Left ventricle myocardium superior (tissue), 1 donor: Measurements from ENCODE around the gene RBBP5. TPM values are rescaled to one million over a fixed set of nuclear protein-coding genes. Genes with fewer than 3 reads are reported as not detected.

Experiments used
- ATAC-seq: fragments of 200-7000 bp; cut with Tn5 transposase; one replicate; pipeline ENCODE4 v1.9.1; 2020; ENCODE audit warnings: mild to moderate bottlenecking, moderate library complexity
- DNase-seq: peaks from one replicate; pipeline ENCODE4 v3.0.0-alpha.2; 2020
- intact Hi-C: fragments of 100-400 bp; cut with micrococcal nuclease; formaldehyde crosslinking; loops from one replicate; pipeline ENCODE4 v1.11.0; 2022
- total RNA-seq: library from RNA; stranded (reverse); fragmentation: NEBNext Ultra II Directional; extraction: Animal tissue kit (Norgen Biotek cat#: 25700); gene quantifications from one replicate; pipeline ENCODE4 v1.2.1, GENCODE V29; 2021
- donor health status: DM: no; HTN: yes; CAD: no; lungs with severe emphysema.

Gene RBBP5
- total RNA-seq, 1 donor from 2014 or later: 10.9 TPM

DNA sequence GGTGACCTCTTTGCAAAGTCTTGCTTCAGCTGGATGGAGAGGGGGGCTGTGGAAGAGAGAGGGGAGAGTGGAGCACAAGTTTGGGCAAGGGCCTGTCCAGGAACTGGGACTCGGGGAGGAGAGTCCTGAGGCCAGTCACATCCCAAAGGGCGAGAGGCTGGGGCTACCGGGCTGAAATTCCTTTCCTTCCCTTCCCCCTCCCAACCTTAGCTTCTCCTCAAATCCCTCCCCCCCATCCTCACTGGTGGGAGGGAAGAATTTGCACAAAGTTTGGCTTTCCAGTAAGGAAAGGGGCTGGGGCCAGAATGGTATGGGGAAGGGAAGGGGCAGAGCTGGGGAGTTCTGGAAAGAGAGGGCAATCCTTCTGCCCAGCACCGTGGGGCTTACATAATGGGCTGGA, 77.9 kb downstream of the RBBP5 start:
- intact Hi-C loops: no loop called here
- ATAC-seq (no peak), DNase-seq (no peak)

DNA sequence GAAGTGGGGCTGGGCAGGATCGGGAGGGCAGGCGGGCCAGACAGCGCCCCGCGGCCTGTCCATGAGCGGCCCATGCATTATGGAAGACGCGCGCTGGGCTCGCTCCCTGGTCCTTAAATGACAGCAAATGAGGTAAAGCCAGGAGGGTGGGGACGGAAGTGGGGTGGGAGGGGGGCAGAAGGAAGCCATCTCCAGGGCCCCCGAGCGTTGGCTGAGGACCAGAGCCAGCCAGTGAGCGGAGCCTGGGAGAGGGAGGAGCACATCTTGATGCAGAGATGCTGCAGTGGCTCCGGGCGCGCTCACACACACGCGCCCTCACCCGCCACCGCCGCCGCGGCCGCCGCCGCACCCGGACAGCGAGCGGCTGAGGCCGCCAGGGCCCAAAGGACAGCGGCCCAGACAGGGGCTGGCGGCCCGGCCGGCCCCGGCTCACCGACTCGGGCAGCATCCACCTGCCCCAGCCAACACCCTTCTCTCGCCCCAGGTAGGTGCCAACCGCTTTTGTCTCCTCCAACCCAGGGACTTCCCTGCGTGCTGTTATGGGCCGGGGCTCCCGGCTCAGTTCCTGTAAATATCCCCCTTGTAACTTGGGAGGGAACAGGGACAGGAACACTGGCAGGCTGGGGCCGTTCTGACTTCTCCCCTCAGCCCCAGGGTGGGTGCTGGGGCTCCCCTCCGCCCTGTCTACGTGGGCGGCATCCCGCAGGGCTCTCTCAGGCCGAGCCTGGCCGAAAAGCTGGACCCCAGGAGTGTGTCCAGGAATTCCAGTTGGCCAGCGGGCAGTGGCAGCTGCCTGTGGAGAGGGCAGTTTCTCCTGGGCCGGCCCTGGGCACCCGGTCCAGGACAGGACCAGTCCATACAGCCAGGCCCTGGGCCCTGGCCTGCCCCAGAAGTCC, 78.6 kb downstream of the RBBP5 start, which contains the start of gene CNTN2:
Gene CNTN2 (plus strand): TSS at position 302 of the 896 bp plus-strand sequence. CDS start 9,974 bp downstream, outside the sequence.
- ATAC-seq (peak; percentile 19), DNase-seq (no peak)
- intact Hi-C loops: no loop called here

DNA sequence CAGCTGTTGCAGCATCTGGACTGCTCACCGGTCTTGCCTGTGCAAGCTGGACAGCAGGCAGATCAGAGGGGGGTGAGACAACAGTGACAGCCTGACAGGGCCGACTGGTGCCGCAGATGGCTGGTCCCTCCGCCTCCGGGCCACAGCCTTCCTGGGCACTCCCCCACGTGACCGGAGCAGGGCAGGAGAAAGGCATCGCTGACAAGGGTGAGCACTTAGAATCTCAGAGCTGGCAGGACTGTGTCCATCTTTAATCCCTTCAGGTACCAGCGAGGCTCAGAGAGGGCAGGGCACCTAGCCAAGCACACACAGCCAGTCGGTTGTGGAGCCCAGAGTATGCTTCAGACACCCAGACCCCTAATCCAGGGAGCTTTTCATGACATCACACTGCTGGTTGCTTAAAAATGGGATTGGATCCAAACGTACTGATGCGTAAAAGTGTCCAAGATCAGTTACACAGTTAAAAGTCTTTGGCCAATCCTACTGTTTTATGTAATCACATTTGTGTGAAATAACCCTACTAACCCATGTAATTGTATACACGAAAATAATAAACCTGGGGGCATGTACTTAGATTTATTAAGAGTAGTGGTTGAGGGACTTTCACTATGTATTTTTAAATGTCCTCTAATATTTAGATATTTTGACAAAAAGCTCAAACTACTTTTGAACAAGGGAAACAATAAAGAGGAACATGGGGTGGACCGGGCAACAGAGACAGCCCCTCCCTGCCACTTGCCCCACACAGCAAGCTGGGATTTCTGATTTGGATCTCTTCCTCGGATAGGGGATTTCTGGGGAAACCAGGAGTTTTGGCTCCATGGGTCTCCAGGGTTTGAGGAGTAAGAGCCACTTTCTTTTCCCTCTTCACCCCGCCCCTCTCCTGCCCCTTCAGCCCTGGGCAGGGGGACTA, 79.5 kb downstream of the RBBP5 start:
- DNase-seq: no peak
- intact Hi-C loops: no loop called here
- no peak for ATAC-seq

DNA sequence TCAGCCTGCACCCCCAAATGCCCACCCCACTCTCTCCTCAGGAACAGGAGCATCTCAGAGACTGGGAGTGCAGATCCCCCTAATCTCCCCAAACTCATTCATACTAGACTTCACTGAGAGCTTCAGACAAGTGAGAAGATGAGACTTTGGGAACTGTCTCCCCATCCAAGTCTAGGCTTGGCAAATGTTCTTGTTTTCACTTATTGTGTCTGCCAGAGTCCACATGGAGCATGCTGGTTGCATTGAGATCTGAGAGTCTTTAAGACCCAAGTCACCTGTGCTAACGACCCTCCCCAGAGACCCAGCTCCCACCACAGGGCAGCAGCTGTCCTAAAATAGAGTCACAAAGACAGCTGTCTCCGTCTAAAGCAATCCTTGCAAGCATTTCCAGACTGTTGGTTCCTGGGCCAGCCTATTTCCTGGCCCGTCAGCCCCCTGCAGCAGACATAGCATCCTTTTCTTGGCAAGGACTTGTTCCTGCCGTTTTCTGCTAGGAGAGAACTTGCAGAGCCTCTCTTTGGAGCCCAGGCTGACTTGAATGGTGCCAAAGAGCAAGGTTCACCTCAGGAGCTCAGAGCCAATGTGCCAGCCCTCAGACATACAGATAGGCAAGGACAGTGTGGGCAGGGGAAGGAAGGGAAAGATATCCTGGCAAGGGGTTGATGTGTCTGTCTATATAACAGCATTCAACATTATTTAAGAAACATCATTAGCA, 80.6 kb downstream of the RBBP5 start:
- DNase-seq: no peak
- intact Hi-C loops: no loop called here
- no peak for ATAC-seq

DNA sequence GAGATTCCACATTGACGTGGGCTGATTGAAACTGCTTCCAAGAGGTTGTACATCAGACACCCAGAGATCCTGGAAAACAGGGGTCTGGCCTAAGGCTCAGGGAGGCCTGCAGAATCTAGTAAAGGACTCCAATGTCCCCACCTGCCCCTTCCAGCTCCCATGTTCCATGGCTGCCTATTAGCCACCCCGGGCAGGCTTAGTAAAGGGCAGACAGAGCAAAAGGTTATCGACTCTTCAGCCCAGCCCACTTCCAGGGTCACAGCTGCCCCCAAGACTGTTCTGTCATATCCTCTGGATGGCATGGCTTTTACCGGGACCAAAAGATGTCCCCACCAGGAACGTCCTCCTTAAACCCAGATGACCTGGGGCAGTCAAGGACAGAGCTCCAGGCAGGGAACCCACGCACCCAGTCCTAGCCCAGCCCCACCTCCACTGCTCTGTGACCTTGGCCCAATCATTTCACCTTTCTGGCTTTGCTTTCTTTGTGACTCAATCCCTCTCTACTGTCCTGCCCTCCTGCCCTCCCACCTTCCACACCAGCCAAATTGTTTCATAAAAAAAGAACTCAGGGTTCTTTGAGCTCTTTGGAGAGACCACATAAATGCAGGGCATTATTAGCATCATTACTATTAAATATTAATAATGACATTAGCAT, 83.5 kb downstream of the RBBP5 start:
- DNase-seq (no peak), ATAC-seq (no peak)
- intact Hi-C loops: no loop called here

DNA sequence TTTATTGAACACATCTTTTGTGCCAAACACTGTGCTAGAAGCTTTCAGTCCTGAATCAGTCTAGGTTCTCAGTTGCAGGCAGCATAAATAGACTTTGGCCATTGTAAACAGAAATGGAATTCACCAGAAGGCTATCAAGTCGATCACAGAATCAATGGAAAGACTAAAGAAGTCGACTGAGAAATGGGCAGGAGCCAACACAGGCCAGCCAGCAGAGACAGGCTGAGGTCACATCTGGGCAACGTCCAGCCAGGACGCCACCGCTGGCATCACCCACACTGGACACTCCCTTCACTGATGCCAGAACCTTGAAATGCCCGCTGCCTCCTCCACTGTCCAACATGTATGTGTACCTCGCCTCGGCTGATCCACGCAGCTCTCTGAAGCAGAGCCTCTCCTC, 84.2 kb downstream of the RBBP5 start:
- intact Hi-C loops: no loop called here
- ATAC-seq (no peak), DNase-seq (no peak)

Other genes with a start within 250 kb of the RBBP5 start
- gene CNTN2, start 78.8 kb downstream of the RBBP5 start, total RNA-seq: 0.64 TPM
- gene TMEM81, start 37.5 kb downstream of the RBBP5 start, total RNA-seq: 3.7 TPM
- gene DSTYK, start 89.7 kb upstream of the RBBP5 start, total RNA-seq: 6.1 TPM
- gene TMCC2, start 106.0 kb upstream of the RBBP5 start, total RNA-seq: 1.3 TPM
- gene NUAK2, start 199.8 kb upstream of the RBBP5 start, total RNA-seq: 1.5 TPM
- gene KLHDC8A, start 234.9 kb upstream of the RBBP5 start, total RNA-seq: not detected